Gastroesophageal sphincter (tissue), 4 donors: ENCODE measurements around the gene MAN2B1. TPM values are rescaled to one million over a fixed set of nuclear protein-coding genes. Genes with fewer than 3 reads are reported as not detected.

Source experiments
- ATAC-seq: fragments of 150-250 bp; one replicate; pipeline ENCODE4 v1.9.1; 2016; ENCODE audit warnings: mild to moderate bottlenecking, moderate library complexity
- H3K27ac ChIP-seq, 4 donors: fragments of 200-600 bp; sonication (generic) in 3 of 4; 1 replicate in 3 of 4; 2 replicates in 1 of 4; pipeline ENCODE4 v1.5.1; 2016 to 2019
- H3K27me3 ChIP-seq: fragments of 200-600 bp; sonication (generic); one replicate; pipeline ENCODE4 v1.5.1; 2019
- H3K36me3 ChIP-seq, 2 donors: fragments of 200-600 bp; sonication (generic); one replicate each; pipeline ENCODE4 v1.5.1; 2019; ENCODE audit warnings: control low read depth in 1 of 2
- H3K4me1 ChIP-seq, 3 donors: fragments of 200-600 bp; sonication (generic); 1 replicate in 2 of 3; 2 replicates in 1 of 3; pipeline ENCODE4 v1.5.1; 2016 to 2019; ENCODE audit warnings: control low read depth in 2 of 3
- H3K4me3 ChIP-seq, 2 donors: fragments of 200-600 bp; sonication (generic); one replicate each; pipeline ENCODE4 v1.5.1; 2019; ENCODE audit warnings: mild to moderate bottlenecking in 1 of 2, moderate library complexity in 1 of 2
- H3K9me3 ChIP-seq, 3 donors: fragments of 200-600 bp; sonication (generic); one replicate each; pipeline ENCODE4 v1.5.1; 2017 to 2019; ENCODE audit warnings: control low read depth in 2 of 3
- CTCF ChIP-seq, 4 experiments: fragments of 200-600 bp in 2 of 4; fragments of 450-650 bp in 2 of 4; sonication (generic) in 1 of 4; IDR thresholded peaks; one replicate each; pipeline ENCODE4 v1.5.1; 2017 to 2019; ENCODE audit warnings: antibody characterized with exemption in 4 of 4, mild to moderate bottlenecking in 2 of 4, moderate library complexity in 2 of 4
- EP300 ChIP-seq: sonication (generic); formaldehyde crosslinking; IDR thresholded peaks from one replicate; pipeline ENCODE4 v1.6.1; 2017; ENCODE audit warnings: antibody characterized with exemption, mild to moderate bottlenecking
- POLR2A ChIP-seq, 2 donors: fragments of 450-650 bp; IDR thresholded peaks; one replicate each; pipeline ENCODE4 v1.6.1; 2017; ENCODE audit warnings: antibody characterized with exemption in 2 of 2, mild to moderate bottlenecking in 2 of 2, moderate library complexity in 1 of 2
- POLR2AphosphoS5 ChIP-seq: sonication (generic); formaldehyde crosslinking; IDR thresholded peaks from one replicate; pipeline ENCODE4 v1.6.1; 2017; ENCODE audit warnings: antibody characterized with exemption
- WGBS, 2 donors: methylation state at CpG; one replicate each; pipeline ENCODE4 v1.1.5; 2018; ENCODE audit warnings: low coverage in 1 of 2; 5-methylcytosine and 5-hydroxymethylcytosine counted together
- small RNA-seq, 4 donors: library from RNA; depleted of rRNA; stranded (forward); fragments of <200 nt; gene quantifications; one replicate each; pipeline ENCODE3, GENCODE V24; 2016
- total RNA-seq, 4 donors: library from RNA; depleted of rRNA; stranded (reverse); fragments of >200 nt; gene quantifications; one replicate each; pipeline ENCODE4 v1.1.0, GENCODE V29; 2016

The MAN2B1 gene
- total RNA-seq, 4 donors from 2014 or later: 61.3 to 98.1 (median 70.8) TPM

GRCh38 chr19:12597594-12597993 lies 68.9 kb downstream of the MAN2B1 start:
- no peak overlapping the region for H3K4me3 ChIP-seq
- no peaks in the 10 kb centered on the region for H3K27me3 ChIP-seq
- H3K4me1 ChIP-seq: no peaks in the 10 kb centered on the region
- 75 to 81% methylated on average over 8 to 10 of the region's 11 CpGs for WGBS, 2 donors
- no peak overlapping the region for H3K27ac ChIP-seq
- TF ChIP-seq POLR2AphosphoS5 (no peak), CTCF (IDR thresholded peaks at IDR 0.05) (no peak), EP300 (no peak), POLR2A (IDR thresholded peaks at IDR 0.05) (no peak)
- H3K9me3 ChIP-seq: no peaks in the 10 kb centered on the region
- H3K36me3 ChIP-seq: peaks cover 0 to 52% of the 10 kb centered on the region in 2 donors
- no peak for ATAC-seq

GRCh38 chr19:12596927-12597548 lies 69.5 kb downstream of the MAN2B1 start:
- ATAC-seq: no peak
- WGBS, 2 donors: 53 to 69% methylated on average over 10 to 17 of the region's 38 CpGs
- peaks cover 0 to 47% of the 10 kb centered on the region in 2 donors for H3K36me3 ChIP-seq
- H3K27me3 ChIP-seq: no peaks in the 10 kb centered on the region
- no peak for TF ChIP-seq CTCF (IDR thresholded peaks at IDR 0.05)
- no peak for TF ChIP-seq POLR2A (IDR thresholded peaks at IDR 0.05)
- no peak for TF ChIP-seq EP300
- no peak for TF ChIP-seq POLR2AphosphoS5
- no peaks in the 10 kb centered on the region for H3K4me1 ChIP-seq
- H3K27ac ChIP-seq: no peak overlapping the region
- no peak overlapping the region for H3K4me3 ChIP-seq
- H3K9me3 ChIP-seq: no peaks in the 10 kb centered on the region

Small RNAs within 50 kb of the gene (small RNA-seq; reads per million reads assigned to genes)
- gene SNORD41: 501 to 721 (median 686) reads per million in 4 donors

Other genes with a start within 250 kb of the MAN2B1 start
- 1 to 10 TPM; 3.1 to 9.2 (median 5.2) TPM for gene ZNF443, start 225.7 kb downstream of the MAN2B1 start, total RNA-seq
- gene ZNF709, start 181.9 kb downstream of the MAN2B1 start, total RNA-seq: 1 to 10 TPM; 3.1 to 3.6 (median 3.3) TPM
- gene ZNF564, start 115.3 kb downstream of the MAN2B1 start, total RNA-seq: 10 to 100 TPM in 3 of 4 donors, 1 to 10 TPM in 1; 6.8 to 14.6 (median 13.8) TPM
- gene ZNF490, start 55.9 kb downstream of the MAN2B1 start, total RNA-seq: 1 to 10 TPM; 5.1 to 8.6 (median 6.7) TPM
- gene ZNF791, start 55.8 kb downstream of the MAN2B1 start, total RNA-seq: 10 to 100 TPM; 16.7 to 29.7 (median 20.4) TPM
- gene WDR83, start 65 bp upstream of the MAN2B1 start, total RNA-seq: 10 to 100 TPM in 3 of 4 donors, 1 to 10 TPM in 1; 8.8 to 19.8 (median 15.5) TPM
- 100 to 1,000 TPM in 1 of 4 donors, 10 to 100 TPM in 3; 77.3 to 122 (median 92.1) TPM for gene DHPS, start 15.1 kb upstream of the MAN2B1 start, total RNA-seq
- gene GNG14, start 21.3 kb upstream of the MAN2B1 start, total RNA-seq: not detected
- 1 to 10 TPM; 3.8 to 7.5 (median 4.1) TPM for gene FBXW9, start 29.9 kb upstream of the MAN2B1 start, total RNA-seq
- gene TNPO2, start 57.2 kb upstream of the MAN2B1 start, total RNA-seq: 10 to 100 TPM; 52.0 to 89.2 (median 76.1) TPM
- 100 to 1,000 TPM; 364 to 432 (median 398) TPM for gene TRIR, start 67.9 kb upstream of the MAN2B1 start, total RNA-seq
- gene GET3, start 70.8 kb upstream of the MAN2B1 start, total RNA-seq: 10 to 100 TPM; 47.3 to 58.2 (median 55.8) TPM
- gene BEST2, start 85.0 kb upstream of the MAN2B1 start, total RNA-seq: not detected
- gene HOOK2, start 108.8 kb upstream of the MAN2B1 start, total RNA-seq: 10 to 100 TPM; 13.5 to 24.1 (median 14.6) TPM
- 100 to 1,000 TPM in 3 of 4 donors, 10 to 100 TPM in 1; 99.3 to 614 (median 168) TPM for gene JUNB, start 124.7 kb upstream of the MAN2B1 start, total RNA-seq
- gene PRDX2, start 135.1 kb upstream of the MAN2B1 start, total RNA-seq: 100 to 1,000 TPM; 178 to 303 (median 227) TPM
- not detected for gene THSD8, start 135.3 kb upstream of the MAN2B1 start, total RNA-seq
- 1 to 10 TPM; 2.0 to 9.4 (median 3.7) TPM for gene RNASEH2A, start 139.8 kb upstream of the MAN2B1 start, total RNA-seq
- gene RTBDN, start 167.8 kb upstream of the MAN2B1 start, total RNA-seq: 1 to 10 TPM in 1 of 4 donors, not detected in 3; 1.1 TPM
- 1 to 10 TPM in 1 of 4 donors, under 1 TPM in 1, not detected in 2; 0.15 to 1.5 TPM for gene MAST1, start 171.8 kb upstream of the MAN2B1 start, total RNA-seq
- gene DNASE2, start 214.7 kb upstream of the MAN2B1 start, total RNA-seq: 10 to 100 TPM; 22.3 to 37.1 (median 32.9) TPM
- not detected for gene KLF1, start 220.5 kb upstream of the MAN2B1 start, total RNA-seq
- gene GCDH, start 224.4 kb upstream of the MAN2B1 start, total RNA-seq: 10 to 100 TPM; 46.7 to 87.6 (median 56.3) TPM